ENCODE data around the gene RHEB. TPM values are rescaled to one million over a fixed set of nuclear protein-coding genes. Genes with fewer than 3 reads are reported as not detected.

RHEB gene, protein sequence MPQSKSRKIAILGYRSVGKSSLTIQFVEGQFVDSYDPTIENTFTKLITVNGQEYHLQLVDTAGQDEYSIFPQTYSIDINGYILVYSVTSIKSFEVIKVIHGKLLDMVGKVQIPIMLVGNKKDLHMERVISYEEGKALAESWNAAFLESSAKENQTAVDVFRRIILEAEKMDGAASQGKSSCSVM
- total RNA-seq, result 100 to 1,000 TPM; 115 to 217 (median 124) TPM
- polyA plus RNA-seq, result 135 TPM
- long read RNA-seq, donor 1, transcript RHEB-201 (8 exons, 2,075 nt), result major isoform, 243 of 252 reads
- long read RNA-seq, donor 1, partial matches to known transcripts, result 2 of 252 reads
- long read RNA-seq, donor 1, other reads (novel, unspliced or antisense), result 3 of 252 reads
- long read RNA-seq, donor 2, transcript RHEB-201 (8 exons, 2,075 nt), result major isoform, 90 of 96 reads
- long read RNA-seq, donor 2, partial matches to known transcripts, result 3 of 96 reads
- long read RNA-seq, donor 2, other reads (novel, unspliced or antisense), result 2 of 96 reads
- long read RNA-seq, donor 3, transcript RHEB-201 (8 exons, 2,075 nt), result major isoform, 624 of 668 reads
- long read RNA-seq, donor 3, partial matches to known transcripts, result 17 of 668 reads
- long read RNA-seq, donor 3, other reads (novel, unspliced or antisense), result 20 of 668 reads
- long read RNA-seq, donor 4, transcript RHEB-201 (8 exons, 2,075 nt), result major isoform, 93 of 103 reads
- long read RNA-seq, donor 4, partial matches to known transcripts, result 1 of 103 reads
- long read RNA-seq, donor 4, other reads (novel, unspliced or antisense), result 5 of 103 reads

DNA sequence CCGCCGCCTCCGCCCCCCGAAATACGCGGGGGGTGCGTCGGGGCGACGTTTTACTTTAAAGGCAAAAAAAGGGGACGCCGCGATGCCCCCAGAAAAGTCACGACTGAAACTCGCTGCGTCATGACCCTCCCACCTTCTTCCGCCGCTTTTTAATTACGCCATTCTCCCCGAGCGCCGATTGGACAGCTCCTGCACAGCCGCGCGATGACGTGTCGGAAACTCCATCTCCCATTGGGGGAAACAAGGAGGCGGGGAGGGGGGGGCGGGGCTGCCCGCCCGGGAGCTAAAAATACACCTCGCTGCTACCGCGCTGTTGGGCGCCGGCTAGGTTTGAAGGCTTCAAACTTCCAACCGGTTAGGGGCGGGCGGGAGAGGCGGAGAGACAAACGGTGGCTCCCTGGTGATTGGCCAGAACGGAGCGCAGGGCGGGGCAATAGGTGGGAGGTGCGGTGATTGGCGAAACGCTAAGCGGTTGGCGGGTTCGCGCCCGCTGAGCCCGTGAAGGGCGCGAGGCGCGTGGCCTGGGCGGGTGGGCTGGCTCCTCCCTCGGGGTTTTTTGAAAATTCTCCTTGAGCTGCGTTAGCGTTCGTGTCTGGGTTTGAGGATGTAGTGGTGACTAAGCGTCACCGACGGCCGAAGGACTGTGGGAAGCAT is at the start of gene RHEB:
Gene RHEB, minus strand, starts transcription at position 131 of the 654 bp plus-strand sequence. CDS start 384 bp downstream, outside the sequence.
- no peaks in the 10 kb centered on the region for H3K27me3 ChIP-seq (ENCODE audit: control insufficient read depth, insufficient read depth)
- under 1% methylated on average over 57 of the region's 66 CpGs for WGBS
- peak within 1 kb of the TSS; percentile 71 for H3K4me3 ChIP-seq (ENCODE audit: low read length)
- ATAC-seq, result peak; percentile 97
- H3K27ac ChIP-seq (ENCODE audit: low read length), result peak within 1 kb of the TSS; percentile 98
- intact Hi-C loops (cut with DNase I), result no loop called here
- DNase-seq, result peak; percentile 99
- no peaks in the 10 kb centered on the region for H3K9me3 ChIP-seq (ENCODE audit: control insufficient read depth, low read length)
- peaks cover 3% of the 10 kb centered on the region for H3K4me1 ChIP-seq (ENCODE audit: control insufficient read depth, insufficient read depth, low read length)

GRCh38 chr7:151566897-151567320 is 47.2 kb upstream of the RHEB start:
- no peak overlapping the region for H3K4me3 ChIP-seq (ENCODE audit: low read length)
- H3K27ac ChIP-seq (ENCODE audit: low read length), result peak overlapping the region; percentile 78
- no peaks in the 10 kb centered on the region for H3K4me1 ChIP-seq (ENCODE audit: control insufficient read depth, insufficient read depth, low read length)
- H3K27me3 ChIP-seq (ENCODE audit: control insufficient read depth, insufficient read depth), result no peaks in the 10 kb centered on the region
- no peak for DNase-seq
- ATAC-seq, result peak; percentile 64 to 67
- 37% methylated on average over 8 of the region's 8 CpGs for WGBS
- intact Hi-C loops (cut with DNase I), result loop anchor here in 1 of 4 donors (10.0 kb wide), 1 partner anchor 188 kb away; no protein-coding TSS in a partner anchor
- no peaks in the 10 kb centered on the region for H3K9me3 ChIP-seq (ENCODE audit: control insufficient read depth, low read length)

DNA sequence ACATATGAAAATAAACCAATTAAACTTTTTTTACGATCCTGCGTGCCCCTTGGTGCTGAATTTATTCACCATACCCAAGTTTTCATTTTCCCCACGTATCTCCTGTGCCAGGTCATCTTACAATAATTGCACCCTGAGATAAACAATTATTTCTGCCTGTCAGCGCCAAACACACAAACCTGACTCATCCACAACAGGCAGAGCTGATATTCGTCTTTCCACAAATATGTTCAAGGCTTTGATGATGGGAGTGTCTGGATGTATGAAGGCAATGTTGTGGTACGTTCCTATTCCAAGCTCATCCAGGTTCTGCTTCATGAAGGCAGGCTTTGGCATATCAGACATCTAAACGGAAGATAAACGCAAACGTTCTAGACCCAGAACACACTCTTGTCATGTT is 45.8 kb upstream of the RHEB start:
- intact Hi-C loops (cut with DNase I), result loop anchor here in 1 of 4 donors (10.0 kb wide), 1 partner anchor 189 kb away; no protein-coding TSS in a partner anchor
- ATAC-seq (no peak), DNase-seq (no peak)
- no peak overlapping the region for H3K27ac ChIP-seq (ENCODE audit: low read length)
- H3K27me3 ChIP-seq (ENCODE audit: control insufficient read depth, insufficient read depth), result no peaks in the 10 kb centered on the region
- H3K9me3 ChIP-seq (ENCODE audit: control insufficient read depth, low read length), result no peaks in the 10 kb centered on the region
- 79% methylated on average over 9 of the region's 9 CpGs for WGBS
- H3K4me3 ChIP-seq (ENCODE audit: low read length), result no peak overlapping the region
- no peaks in the 10 kb centered on the region for H3K4me1 ChIP-seq (ENCODE audit: control insufficient read depth, insufficient read depth, low read length)

- H3K4me1 ChIP-seq (ENCODE audit: control insufficient read depth, insufficient read depth, low read length), result no peaks in the 10 kb centered on the region
- no peak for DNase-seq
- 87% methylated on average over 9 of the region's 9 CpGs for WGBS
- H3K27ac ChIP-seq (ENCODE audit: low read length), result no peak overlapping the region
- no peaks in the 10 kb centered on the region for H3K9me3 ChIP-seq (ENCODE audit: control insufficient read depth, low read length)
- H3K27me3 ChIP-seq (ENCODE audit: control insufficient read depth, insufficient read depth), result no peaks in the 10 kb centered on the region
- intact Hi-C loops (cut with DNase I), result loop anchor here in 1 of 4 donors (10.0 kb wide), 1 partner anchor 195 kb away; no protein-coding TSS in a partner anchor
- no peak overlapping the region for H3K4me3 ChIP-seq (ENCODE audit: low read length)
- ATAC-seq, result no peak
Measured at GRCh38 chr7:151560243-151560642, 40.5 kb upstream of the RHEB start.

- H3K27ac ChIP-seq (ENCODE audit: low read length), result no peak overlapping the region
- H3K27me3 ChIP-seq (ENCODE audit: control insufficient read depth, insufficient read depth), result no peaks in the 10 kb centered on the region
- no peak for DNase-seq
- ATAC-seq, result no peak
- 82% methylated on average over 5 of the region's 5 CpGs for WGBS
- no peaks in the 10 kb centered on the region for H3K9me3 ChIP-seq (ENCODE audit: control insufficient read depth, low read length)
- intact Hi-C loops (cut with DNase I), result loop anchor here in 1 of 4 donors (10.0 kb wide), 1 partner anchor 195 kb away; no protein-coding TSS in a partner anchor
- H3K4me3 ChIP-seq (ENCODE audit: low read length), result no peak overlapping the region
- no peaks in the 10 kb centered on the region for H3K4me1 ChIP-seq (ENCODE audit: control insufficient read depth, insufficient read depth, low read length)
Measured at GRCh38 chr7:151559557-151560183, 40.0 kb upstream of the RHEB start.

GRCh38 chr7:151558575-151558974 is 38.9 kb upstream of the RHEB start:
- Histone ChIP-seq H3K4me3 (ENCODE audit: low read length) (no peak overlapping the region), H3K9me3 (ENCODE audit: control insufficient read depth, low read length) (no peaks in the 10 kb centered on the region), H3K27me3 (ENCODE audit: control insufficient read depth, insufficient read depth) (no peaks in the 10 kb centered on the region), H3K27ac (ENCODE audit: low read length) (no peak overlapping the region), H3K4me1 (ENCODE audit: control insufficient read depth, insufficient read depth, low read length) (no peaks in the 10 kb centered on the region)
- WGBS, result 57% methylated on average over 6 of the region's 6 CpGs
- DNase-seq (no peak), ATAC-seq (no peak)
- intact Hi-C loops (cut with DNase I), result no loop called here

- Histone ChIP-seq H3K9me3 (ENCODE audit: control insufficient read depth, low read length) (no peaks in the 10 kb centered on the region), H3K4me3 (ENCODE audit: low read length) (no peak overlapping the region), H3K27ac (ENCODE audit: low read length) (no peak overlapping the region), H3K27me3 (ENCODE audit: control insufficient read depth, insufficient read depth) (no peaks in the 10 kb centered on the region), H3K4me1 (ENCODE audit: control insufficient read depth, insufficient read depth, low read length) (no peaks in the 10 kb centered on the region)
- no peak for ATAC-seq
- DNase-seq, result no peak
- WGBS, result 97% methylated on average over 12 of the region's 12 CpGs
- intact Hi-C loops (cut with DNase I), result no loop called here
Measured at GRCh38 chr7:151556592-151556991, 36.9 kb upstream of the RHEB start.

- WGBS, result 55% methylated on average over 15 of the region's 15 CpGs
- Histone ChIP-seq H3K27ac (ENCODE audit: low read length) (no peak overlapping the region), H3K9me3 (ENCODE audit: control insufficient read depth, low read length) (no peaks in the 10 kb centered on the region), H3K4me1 (ENCODE audit: control insufficient read depth, insufficient read depth, low read length) (no peaks in the 10 kb centered on the region), H3K27me3 (ENCODE audit: control insufficient read depth, insufficient read depth) (no peaks in the 10 kb centered on the region), H3K4me3 (ENCODE audit: low read length) (no peak overlapping the region)
- intact Hi-C loops (cut with DNase I), result no loop called here
- DNase-seq (peak in 1 of 3 donors; percentile 54), ATAC-seq (peak; percentile 30 to 41)
Measured at GRCh38 chr7:151553356-151553755, 33.7 kb upstream of the RHEB start.

DNA sequence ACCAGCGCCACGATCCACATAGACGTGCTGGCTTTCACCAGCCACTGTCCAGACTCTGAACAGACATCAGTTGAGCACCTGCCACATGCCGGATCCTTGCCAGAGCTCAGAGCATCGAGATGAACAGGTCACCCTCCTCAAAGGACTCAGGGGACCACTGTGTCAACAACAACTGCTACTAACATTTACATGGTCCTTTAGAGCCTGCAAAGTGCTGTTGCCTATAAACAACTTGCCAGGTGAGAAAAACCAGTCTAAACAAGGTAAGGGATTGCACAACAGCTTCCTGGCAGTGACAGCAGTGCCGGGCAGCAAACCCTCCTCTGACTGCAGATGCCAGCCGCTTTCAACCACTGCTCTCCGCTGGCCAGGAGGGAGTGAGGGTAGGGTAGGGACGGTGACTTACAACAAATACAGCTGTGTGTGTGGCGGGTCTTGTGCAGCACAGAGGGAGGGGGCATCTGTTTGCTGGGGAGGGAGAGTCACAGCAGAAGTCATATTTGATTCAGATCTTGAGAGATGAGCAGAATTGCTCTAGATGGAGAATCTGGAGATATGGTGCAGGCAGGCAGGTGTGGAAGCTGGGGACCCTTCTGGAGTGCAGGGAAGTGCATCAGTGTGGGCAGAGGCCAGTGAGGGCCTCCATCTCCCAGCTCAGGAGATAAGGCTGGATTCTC is 32.8 kb upstream of the RHEB start:
- H3K27me3 ChIP-seq (ENCODE audit: control insufficient read depth, insufficient read depth), result no peaks in the 10 kb centered on the region
- no peak overlapping the region for H3K4me3 ChIP-seq (ENCODE audit: low read length)
- ATAC-seq, result peak; percentile 62 to 65
- 56% methylated on average over 10 of the region's 10 CpGs for WGBS
- no peaks in the 10 kb centered on the region for H3K4me1 ChIP-seq (ENCODE audit: control insufficient read depth, insufficient read depth, low read length)
- peak overlapping the region; percentile 12 for H3K27ac ChIP-seq (ENCODE audit: low read length)
- intact Hi-C loops (cut with DNase I), result no loop called here
- peak in 1 of 3 donors; percentile 56 for DNase-seq
- no peaks in the 10 kb centered on the region for H3K9me3 ChIP-seq (ENCODE audit: control insufficient read depth, low read length)

GRCh38 chr7:151551820-151552219 is 32.1 kb upstream of the RHEB start:
- DNase-seq (no peak), ATAC-seq (no peak)
- no peaks in the 10 kb centered on the region for H3K9me3 ChIP-seq (ENCODE audit: control insufficient read depth, low read length)
- intact Hi-C loops (cut with DNase I), result no loop called here
- no peaks in the 10 kb centered on the region for H3K4me1 ChIP-seq (ENCODE audit: control insufficient read depth, insufficient read depth, low read length)
- WGBS, result 81% methylated on average over 7 of the region's 7 CpGs
- no peak overlapping the region for H3K4me3 ChIP-seq (ENCODE audit: low read length)
- no peak overlapping the region for H3K27ac ChIP-seq (ENCODE audit: low read length)
- no peaks in the 10 kb centered on the region for H3K27me3 ChIP-seq (ENCODE audit: control insufficient read depth, insufficient read depth)
